ENCODE data around the gene CAMTA2. TPM values are rescaled to one million over a fixed set of nuclear protein-coding genes. Genes with fewer than 3 reads are reported as not detected.
A peak's percentile ranks its signal among the peaks of the same experiment; 100 is the strongest.

The CAMTA2 gene
- total and polyA plus RNA-seq, 7 donors = 30.3 to 60.8 (median 48.4) TPM

DNA sequence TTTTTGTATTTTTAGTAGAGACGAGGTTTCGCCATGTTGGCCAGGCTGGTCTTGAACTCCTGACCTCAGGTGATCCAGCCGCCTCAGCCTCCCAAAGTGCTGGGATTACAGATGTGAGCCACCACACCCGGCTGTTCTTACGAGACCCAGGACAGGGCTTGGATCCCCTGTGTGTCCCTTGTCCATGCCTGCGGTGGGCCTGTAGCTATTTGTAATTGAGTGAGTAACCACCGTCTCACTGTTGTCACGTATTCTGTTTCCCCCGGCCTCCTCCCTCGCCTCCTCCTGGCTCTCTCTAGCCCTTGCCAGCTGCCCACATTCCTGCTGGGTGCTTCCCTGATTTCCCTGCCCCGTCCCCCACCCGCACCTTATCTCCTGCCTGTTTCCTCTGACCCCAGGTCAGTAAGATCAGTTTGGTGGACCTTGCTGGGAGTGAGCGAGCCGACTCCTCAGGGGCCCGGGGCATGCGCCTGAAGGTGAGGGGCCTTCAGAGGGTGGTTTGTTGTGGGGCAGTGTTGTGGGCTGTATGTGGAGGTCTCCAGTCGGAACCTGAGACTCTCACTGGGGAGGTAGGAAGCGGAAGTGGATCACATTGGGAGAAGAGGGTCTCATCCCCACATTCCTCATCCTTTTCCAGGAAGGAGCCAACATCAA lies 15.9 kb upstream of the CAMTA2 start:
- H3K9me3 ChIP-seq = no peaks in the 10 kb centered on the region
- H3K27me3 ChIP-seq (ENCODE audit: insufficient read depth in 3 of 3, low read length in 2 of 3) = no peaks in the 10 kb centered on the region
- DNase-seq (peak; percentile 76 to 90), ATAC-seq (peak; percentile 76 to 82 (median 82))
- H3K36me3 ChIP-seq (ENCODE audit: insufficient read depth in 1 of 2, low read depth in 1 of 2) = peaks cover 23 to 78% of the 10 kb centered on the region in 2 donors
- TF ChIP-seq CTCF (IDR thresholded peaks at IDR 0.05) = no peak
- peak overlapping the region; percentile 28 for H3K4me3 ChIP-seq
- intact Hi-C loops (cut with DNase I) = no loop called here
- H3K4me1 ChIP-seq = peaks cover 35% of the 10 kb centered on the region
- 51 to 69% (median 58%) methylated on average over 18 of the region's 18 CpGs for WGBS, 3 donors
- H3K27ac ChIP-seq = peak overlapping the region; percentile 96

GRCh38 chr17:5002121-5002788 lies 14.8 kb upstream of the CAMTA2 start:
- intact Hi-C loops (cut with DNase I) = no loop called here
- peaks cover 14 to 67% of the 10 kb centered on the region in 2 donors for H3K36me3 ChIP-seq (ENCODE audit: insufficient read depth in 1 of 2, low read depth in 1 of 2)
- peak overlapping the region; percentile 46 for H3K4me3 ChIP-seq
- TF ChIP-seq CTCF (IDR thresholded peaks at IDR 0.05) = no peak
- no peaks in the 10 kb centered on the region for H3K9me3 ChIP-seq
- peak overlapping the region; percentile 96 for H3K27ac ChIP-seq
- ATAC-seq (no peak), DNase-seq (no peak)
- H3K27me3 ChIP-seq (ENCODE audit: insufficient read depth in 3 of 3, low read length in 2 of 3) = no peaks in the 10 kb centered on the region
- 62 to 81% (median 71%) methylated on average over 20 of the region's 20 CpGs for WGBS, 3 donors
- H3K4me1 ChIP-seq = peaks cover 35% of the 10 kb centered on the region

DNA sequence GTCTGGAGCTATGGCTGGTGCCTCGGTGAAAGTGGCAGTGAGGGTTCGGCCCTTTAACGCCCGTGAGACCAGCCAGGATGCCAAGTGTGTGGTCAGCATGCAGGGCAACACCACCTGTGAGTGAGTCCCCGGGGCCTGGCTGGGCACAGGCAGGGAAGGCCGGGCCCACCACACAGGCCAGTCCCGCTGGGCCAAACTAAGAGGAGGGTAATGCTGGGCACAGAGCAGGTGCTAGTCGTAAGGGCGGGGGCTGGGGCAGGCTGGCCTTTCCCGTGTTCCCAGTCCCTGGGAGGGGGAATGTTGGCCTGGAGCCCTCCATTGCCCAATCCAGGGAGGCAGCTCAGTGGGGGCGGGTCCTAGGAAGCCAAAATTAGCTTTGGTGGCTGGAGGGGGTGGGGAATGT lies 12.8 kb upstream of the CAMTA2 start:
- Histone ChIP-seq H3K4me3 (peak overlapping the region; percentile 96), H3K4me1 (peaks cover 44% of the 10 kb centered on the region), H3K27ac (peak overlapping the region; percentile 96), H3K9me3 (no peaks in the 10 kb centered on the region), H3K36me3 (ENCODE audit: insufficient read depth in 1 of 2, low read depth in 1 of 2) (peaks cover 12 to 47% of the 10 kb centered on the region in 2 donors), H3K27me3 (ENCODE audit: insufficient read depth in 3 of 3, low read length in 2 of 3) (no peaks in the 10 kb centered on the region)
- ATAC-seq (peak; percentile 73 to 79 (median 76)), DNase-seq (peak; percentile 95 to 98)
- intact Hi-C loops (cut with DNase I) = no loop called here
- WGBS, 3 donors = 23 to 35% (median 27%) methylated on average over 10 to 11 of the region's 11 CpGs
- TF ChIP-seq CTCF (IDR thresholded peaks at IDR 0.05) = no peak

DNA sequence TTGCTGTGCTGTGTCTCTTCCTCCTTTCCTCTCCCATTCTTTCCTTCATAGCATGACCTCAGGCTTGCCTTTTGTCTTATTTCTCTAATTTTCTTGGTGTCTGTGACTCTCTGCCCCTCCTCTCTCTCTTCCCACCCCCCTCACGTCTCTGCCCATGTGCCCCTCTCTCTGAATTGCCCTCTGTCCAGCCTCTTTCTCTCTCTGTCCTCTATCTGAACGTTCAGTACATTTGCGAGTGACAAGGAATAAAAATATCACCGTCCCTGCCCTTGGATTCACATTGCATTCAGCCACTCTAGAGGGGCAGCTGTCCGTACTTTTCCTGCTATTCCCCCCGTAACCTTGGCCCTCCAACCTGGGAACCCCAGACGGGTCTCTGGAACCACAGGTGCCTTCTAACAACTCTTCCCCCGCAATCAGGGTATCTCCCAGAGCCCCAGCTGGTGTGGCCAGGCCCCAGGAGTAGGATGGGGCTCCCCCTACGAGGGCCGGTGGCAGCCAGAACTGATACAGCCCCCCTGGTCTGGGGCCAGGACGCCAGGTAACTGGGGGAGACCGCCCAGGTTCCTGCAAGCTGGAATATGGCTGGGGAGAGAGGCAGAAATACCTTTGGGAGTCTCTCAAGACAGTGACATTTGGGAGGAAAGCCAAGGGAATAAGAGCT lies 12.1 kb upstream of the CAMTA2 start:
- H3K27me3 ChIP-seq (ENCODE audit: insufficient read depth in 3 of 3, low read length in 2 of 3) = no peaks in the 10 kb centered on the region
- WGBS, 3 donors = 14 to 25% (median 25%) methylated on average over 12 of the region's 12 CpGs
- peak overlapping the region; percentile 96 for H3K27ac ChIP-seq
- peak overlapping the region; percentile 96 for H3K4me3 ChIP-seq
- intact Hi-C loops (cut with DNase I) = loop anchor here in 1 of 2 donors (5.0 kb wide), 1 partner anchor 57 kb away; the partner anchor contains the start of genes RNF167 and SLC25A11
- peaks cover 44% of the 10 kb centered on the region for H3K4me1 ChIP-seq
- peaks cover 7 to 40% of the 10 kb centered on the region in 2 donors for H3K36me3 ChIP-seq (ENCODE audit: insufficient read depth in 1 of 2, low read depth in 1 of 2)
- TF ChIP-seq CTCF (IDR thresholded peaks at IDR 0.05) = no peak
- ATAC-seq (no peak), DNase-seq (no peak)
- no peaks in the 10 kb centered on the region for H3K9me3 ChIP-seq
